ENCODE data around the gene INTS7.

INTS7 gene

GRCh38 chr1:212013672-212014071 is 21.7 kb downstream of the INTS7 start:
- no peak for TF ChIP-seq EZH2phosphoT487 (IDR thresholded peaks at IDR 0.05; ENCODE audit: borderline replicate concordance)
- TF ChIP-seq, protein P1, sequence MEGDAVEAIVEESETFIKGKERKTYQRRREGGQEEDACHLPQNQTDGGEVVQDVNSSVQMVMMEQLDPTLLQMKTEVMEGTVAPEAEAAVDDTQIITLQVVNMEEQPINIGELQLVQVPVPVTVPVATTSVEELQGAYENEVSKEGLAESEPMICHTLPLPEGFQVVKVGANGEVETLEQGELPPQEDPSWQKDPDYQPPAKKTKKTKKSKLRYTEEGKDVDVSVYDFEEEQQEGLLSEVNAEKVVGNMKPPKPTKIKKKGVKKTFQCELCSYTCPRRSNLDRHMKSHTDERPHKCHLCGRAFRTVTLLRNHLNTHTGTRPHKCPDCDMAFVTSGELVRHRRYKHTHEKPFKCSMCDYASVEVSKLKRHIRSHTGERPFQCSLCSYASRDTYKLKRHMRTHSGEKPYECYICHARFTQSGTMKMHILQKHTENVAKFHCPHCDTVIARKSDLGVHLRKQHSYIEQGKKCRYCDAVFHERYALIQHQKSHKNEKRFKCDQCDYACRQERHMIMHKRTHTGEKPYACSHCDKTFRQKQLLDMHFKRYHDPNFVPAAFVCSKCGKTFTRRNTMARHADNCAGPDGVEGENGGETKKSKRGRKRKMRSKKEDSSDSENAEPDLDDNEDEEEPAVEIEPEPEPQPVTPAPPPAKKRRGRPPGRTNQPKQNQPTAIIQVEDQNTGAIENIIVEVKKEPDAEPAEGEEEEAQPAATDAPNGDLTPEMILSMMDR (conservative IDR thresholded peaks at IDR 0.05; ENCODE audit: low read length), result no peak
- H3K4me2 ChIP-seq (ENCODE audit: low read depth, low read length, poor library complexity, severe bottlenecking), result no peak overlapping the region
- no peaks in the 10 kb centered on the region for H3K79me2 ChIP-seq (ENCODE audit: insufficient read depth, low read length)
- no peaks in the 10 kb centered on the region for H3K9me3 ChIP-seq (ENCODE audit: insufficient read depth, low read depth, low read length)
- H4K20me1 ChIP-seq (ENCODE audit: insufficient read depth, low read length, poor library complexity, severe bottlenecking), result no peaks in the 10 kb centered on the region
- no peaks in the 10 kb centered on the region for H3K27me3 ChIP-seq (ENCODE audit: insufficient read depth, low read length, poor library complexity, severe bottlenecking)
- no peak overlapping the region for H3K9ac ChIP-seq (ENCODE audit: low read depth, low read length, poor library complexity, severe bottlenecking)
- peaks cover 18% of the 10 kb centered on the region; the same call in 1 of the 2 replicates for H3F3A ChIP-seq (ENCODE audit: low read depth)
- no peak overlapping the region for H2AFZ ChIP-seq (ENCODE audit: low read length)
- H3K9me2 ChIP-seq (replicated peaks; ENCODE audit: low read depth, low read length), result no peaks in the 10 kb centered on the region
- H3K36me3 ChIP-seq (ENCODE audit: insufficient read depth, low read length), result peaks cover 23% of the 10 kb centered on the region
- H3K4me1 ChIP-seq (ENCODE audit: insufficient read depth, low read length, poor library complexity, severe bottlenecking), result peaks cover 24% of the 10 kb centered on the region
- H3K4me3 ChIP-seq (ENCODE audit: low read length, poor library complexity, severe bottlenecking), result no peak overlapping the region

- Histone ChIP-seq H3K9me2 (replicated peaks; ENCODE audit: low read depth, low read length) (no peaks in the 10 kb centered on the region), H3K4me2 (ENCODE audit: low read depth, low read length, poor library complexity, severe bottlenecking) (no peak overlapping the region), H3K9me3 (ENCODE audit: insufficient read depth, low read depth, low read length) (no peaks in the 10 kb centered on the region), H3K79me2 (ENCODE audit: insufficient read depth, low read length) (no peaks in the 10 kb centered on the region), H3K9ac (ENCODE audit: low read depth, low read length, poor library complexity, severe bottlenecking) (no peak overlapping the region), H2AFZ (ENCODE audit: low read length) (no peak overlapping the region), H3F3A (ENCODE audit: low read depth) (peaks cover 18% of the 10 kb centered on the region; the same call in 1 of the 2 replicates), H3K27me3 (ENCODE audit: insufficient read depth, low read length, poor library complexity, severe bottlenecking) (no peaks in the 10 kb centered on the region), H3K36me3 (ENCODE audit: insufficient read depth, low read length) (peaks cover 21% of the 10 kb centered on the region), H3K4me1 (ENCODE audit: insufficient read depth, low read length, poor library complexity, severe bottlenecking) (peaks cover 32% of the 10 kb centered on the region), H3K4me3 (ENCODE audit: low read length, poor library complexity, severe bottlenecking) (no peak overlapping the region), H4K20me1 (ENCODE audit: insufficient read depth, low read length, poor library complexity, severe bottlenecking) (no peaks in the 10 kb centered on the region)
- TF ChIP-seq, protein P1 (conservative IDR thresholded peaks at IDR 0.05; ENCODE audit: low read length), result peak; percentile 96
- no peak for TF ChIP-seq EZH2phosphoT487 (IDR thresholded peaks at IDR 0.05; ENCODE audit: borderline replicate concordance)
These were observed 23.2 kb downstream of the INTS7 start for GRCh38 chr1:212012034-212012740.

- Histone ChIP-seq H3K4me3 (ENCODE audit: low read length, poor library complexity, severe bottlenecking) (peak overlapping the region; percentile 33), H3K27me3 (ENCODE audit: insufficient read depth, low read length, poor library complexity, severe bottlenecking) (no peaks in the 10 kb centered on the region), H3K9me2 (replicated peaks; ENCODE audit: low read depth, low read length) (no peaks in the 10 kb centered on the region), H3K9ac (ENCODE audit: low read depth, low read length, poor library complexity, severe bottlenecking) (peak overlapping the region; percentile 57), H3K4me1 (ENCODE audit: insufficient read depth, low read length, poor library complexity, severe bottlenecking) (peaks cover 32% of the 10 kb centered on the region), H3F3A (ENCODE audit: low read depth) (peaks cover 18% of the 10 kb centered on the region; the same call in 1 of the 2 replicates), H3K4me2 (ENCODE audit: low read depth, low read length, poor library complexity, severe bottlenecking) (peak overlapping the region; percentile 58), H4K20me1 (ENCODE audit: insufficient read depth, low read length, poor library complexity, severe bottlenecking) (no peaks in the 10 kb centered on the region), H3K9me3 (ENCODE audit: insufficient read depth, low read depth, low read length) (no peaks in the 10 kb centered on the region), H3K36me3 (ENCODE audit: insufficient read depth, low read length) (peaks cover 25% of the 10 kb centered on the region; the same call in 1 of the 2 replicates), H3K79me2 (ENCODE audit: insufficient read depth, low read length) (no peaks in the 10 kb centered on the region), H2AFZ (ENCODE audit: low read length) (no peak overlapping the region)
- TF ChIP-seq, protein P1 (conservative IDR thresholded peaks at IDR 0.05; ENCODE audit: low read length), result no peak
- no peak for TF ChIP-seq EZH2phosphoT487 (IDR thresholded peaks at IDR 0.05; ENCODE audit: borderline replicate concordance)
These were observed 25.4 kb downstream of the INTS7 start for GRCh38 chr1:212010004-212010403.
